ENCODE data around the gene LIPA. TPM values are rescaled to one million over a fixed set of nuclear protein-coding genes. Genes with fewer than 3 reads are reported as not detected.

LIPA gene
- total and polyA plus RNA-seq, 2 of the 4 experiments (the other 2 are of a cell fraction): 23.1 to 31.9 TPM

- Histone ChIP-seq H2AK9ac (replicated peaks; ENCODE audit: low read depth, low read length, poor library complexity) (no peak overlapping the region), H2AK5ac (ENCODE audit: low read depth, low read length) (no peak overlapping the region), H3K79me1 (ENCODE audit: low read depth in 1 of 2, low read length in 2 of 2) (no peaks in the 10 kb centered on the region), H3K36me3 (ENCODE audit: control insufficient read depth, insufficient read depth, low read length) (no peaks in the 10 kb centered on the region; the same call in 1 of the 2 replicates), H2AFZ (replicated peaks; ENCODE audit: low read length, poor library complexity) (no peak overlapping the region), H3K27me3 (ENCODE audit: control insufficient read depth, insufficient read depth, low read length) (no peaks in the 10 kb centered on the region), H2BK5ac (ENCODE audit: low read depth, low read length, poor library complexity, severe bottlenecking) (no peak overlapping the region), H2BK15ac (ENCODE audit: low read depth, low read length) (no peak overlapping the region), H4K91ac (ENCODE audit: insufficient read depth, low read depth, low read length) (no peak overlapping the region), H4K20me1 (ENCODE audit: insufficient read depth, low read length) (no peaks in the 10 kb centered on the region), H3K9me3 (ENCODE audit: control insufficient read depth, insufficient read depth, low read length) (no peaks in the 10 kb centered on the region), H3K9ac (ENCODE audit: low read depth, low read length) (no peak overlapping the region), H3K9me1 (ENCODE audit: insufficient read depth, low read length) (no peaks in the 10 kb centered on the region), H2BK20ac (ENCODE audit: low read depth, low read length) (no peak overlapping the region), H3K4me1 (ENCODE audit: control insufficient read depth, insufficient read depth, low read length) (no peaks in the 10 kb centered on the region), H3K4ac (ENCODE audit: low read depth, low read length) (no peak overlapping the region), H3K27ac (ENCODE audit: insufficient read depth, low read length) (no peak overlapping the region), H4K8ac (ENCODE audit: low read depth in 2 of 2, low read length in 2 of 2) (no peak overlapping the region), H3K14ac (replicated peaks; ENCODE audit: low read depth, low read length) (no peak overlapping the region), H3K56ac (ENCODE audit: extremely low read depth, insufficient read depth, low read length) (no peak overlapping the region), H3K23ac (ENCODE audit: low read depth, low read length) (no peak overlapping the region), H3K4me2 (ENCODE audit: low read depth, low read length) (no peak overlapping the region), H3K18ac (ENCODE audit: low read depth, low read length) (no peak overlapping the region), H3K4me3 (ENCODE audit: insufficient read depth, low read depth, low read length) (no peak overlapping the region), H4K5ac (ENCODE audit: low read depth, low read length) (no peak overlapping the region), H2BK120ac (ENCODE audit: low read depth, low read length) (no peak overlapping the region)
- ChIA-PET POLR2A (ENCODE audit: unreplicated experiment) (no interaction called here), CTCF (no interaction called here)
- DNase-seq (no peak), ATAC-seq (ENCODE audit: low read depth) (peak; percentile 33; the same call in 1 of the 2 replicates)
- no TSS peak for BruUV-seq (replicated peaks)
- no CpG with 5 or more reads among the region's 4 CpGs for WGBS, 2 experiments (ENCODE audit: extremely low coverage in 2 of 2, insufficient read length in 1 of 2)
- intact Hi-C loops (cut with micrococcal nuclease): loop anchor here (5.0 kb wide), 1 partner anchor 652 kb away; no protein-coding TSS in a partner anchor
- dilution Hi-C loops (cut with HindIII; ENCODE audit: low sequenced_read_pairs, unreplicated experiment): loop anchor here (25.0 kb wide), 1 partner anchor 207 kb away; no protein-coding TSS in a partner anchor
- in situ Hi-C loops (cut with MboI; ENCODE audit: low sequenced_read_pairs): loop anchor here (10.0 kb wide), 1 partner anchor 385 kb away; no protein-coding TSS in a partner anchor
- no peak for TF ChIP-seq CEBPB (IDR thresholded peaks at IDR 0.05; ENCODE audit: low read depth, low read length)
These were observed 31.9 kb downstream of the LIPA start for GRCh38 chr10:89219513-89220218.

Measured in IMR-90 (cell line).